Measurements from ENCODE around the gene ODF2. TPM values are rescaled to one million over a fixed set of nuclear protein-coding genes. Genes with fewer than 3 reads are reported as not detected.

ODF2 gene
- total and polyA plus RNA-seq, 2 of the 13 experiments (the other 11 are each of a cell fraction or from before 2014, with no cell fraction given), result 9.8 to 31.3 TPM

DNA sequence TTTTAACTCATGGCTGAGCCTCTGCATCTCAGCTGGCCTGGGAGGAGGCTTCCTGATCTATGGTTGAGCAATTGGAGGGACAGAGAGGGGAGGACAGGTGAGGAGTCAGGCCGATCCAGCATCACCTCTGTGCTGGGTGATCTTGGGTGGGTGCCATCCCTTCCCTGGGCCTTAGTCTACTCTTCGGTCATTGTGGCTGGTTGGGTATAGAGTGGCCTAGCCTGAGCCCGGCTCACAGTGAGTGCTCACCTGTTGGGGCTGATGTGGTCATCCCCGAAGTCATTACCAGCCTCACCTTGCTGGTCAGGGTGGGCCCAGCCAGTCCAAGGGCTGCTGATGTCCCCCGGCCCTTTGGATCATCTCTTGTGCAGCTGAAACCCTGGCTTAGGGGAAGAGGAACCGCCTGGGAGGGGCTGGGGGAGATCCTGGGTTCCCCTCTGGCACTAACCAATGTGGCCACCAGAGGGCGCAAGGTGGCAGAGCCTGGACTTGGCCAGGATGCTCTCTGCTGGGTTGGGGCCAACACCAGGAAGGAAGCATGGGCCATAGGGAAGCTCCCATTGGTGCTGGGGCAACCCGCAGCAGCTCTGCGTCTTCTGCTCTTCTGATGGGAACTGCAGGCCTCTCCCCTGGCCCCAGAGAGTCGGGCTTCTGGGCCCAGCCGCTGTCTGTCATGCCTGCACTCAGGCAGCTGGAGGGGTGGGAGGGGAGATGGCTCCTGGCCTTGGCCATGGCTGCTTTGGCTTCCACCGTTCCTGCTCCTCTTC is 17.3 kb upstream of the ODF2 start (continued):
- TF ChIP-seq, protein P1, sequence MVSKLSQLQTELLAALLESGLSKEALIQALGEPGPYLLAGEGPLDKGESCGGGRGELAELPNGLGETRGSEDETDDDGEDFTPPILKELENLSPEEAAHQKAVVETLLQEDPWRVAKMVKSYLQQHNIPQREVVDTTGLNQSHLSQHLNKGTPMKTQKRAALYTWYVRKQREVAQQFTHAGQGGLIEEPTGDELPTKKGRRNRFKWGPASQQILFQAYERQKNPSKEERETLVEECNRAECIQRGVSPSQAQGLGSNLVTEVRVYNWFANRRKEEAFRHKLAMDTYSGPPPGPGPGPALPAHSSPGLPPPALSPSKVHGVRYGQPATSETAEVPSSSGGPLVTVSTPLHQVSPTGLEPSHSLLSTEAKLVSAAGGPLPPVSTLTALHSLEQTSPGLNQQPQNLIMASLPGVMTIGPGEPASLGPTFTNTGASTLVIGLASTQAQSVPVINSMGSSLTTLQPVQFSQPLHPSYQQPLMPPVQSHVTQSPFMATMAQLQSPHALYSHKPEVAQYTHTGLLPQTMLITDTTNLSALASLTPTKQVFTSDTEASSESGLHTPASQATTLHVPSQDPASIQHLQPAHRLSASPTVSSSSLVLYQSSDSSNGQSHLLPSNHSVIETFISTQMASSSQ (IDR thresholded peaks at IDR 0.05; ENCODE audit: low read depth), result no peak
- TF ChIP-seq, protein P1 (CRISPR knock-in tag; IDR thresholded peaks at IDR 0.05; ENCODE audit: borderline replicate concordance), result no peak
- no peak for TF ChIP-seq ZNF616 (CRISPR knock-in tag; IDR thresholded peaks at IDR 0.05; ENCODE audit: low read depth)
- no peak for TF ChIP-seq ZC3H13 (CRISPR knock-in tag; IDR thresholded peaks at IDR 0.05)
- TF ChIP-seq SNRNP70 (IDR thresholded peaks at IDR 0.05; ENCODE audit: low read depth, low read length), result no peak
- no peak for TF ChIP-seq SMAD9 (CRISPR knock-in tag; IDR thresholded peaks at IDR 0.05)
- no peak for TF ChIP-seq MEIS1 (CRISPR knock-in tag; IDR thresholded peaks at IDR 0.05; ENCODE audit: borderline replicate concordance)
- no peak for TF ChIP-seq ZNF138 (CRISPR knock-in tag; IDR thresholded peaks at IDR 0.05; ENCODE audit: low read depth)
- TF ChIP-seq STAT5B (CRISPR knock-in tag; IDR thresholded peaks at IDR 0.05), result no peak
- TF ChIP-seq HDAC2 (CRISPR knock-in tag; IDR thresholded peaks at IDR 0.05), result peak; percentile 15; the same call in 1 of the 2 replicates
- TF ChIP-seq ZNF780A (CRISPR knock-in tag; IDR thresholded peaks at IDR 0.05), result no peak
- TF ChIP-seq DR1 (CRISPR knock-in tag; IDR thresholded peaks at IDR 0.05), result no peak
- TF ChIP-seq, protein P2, sequence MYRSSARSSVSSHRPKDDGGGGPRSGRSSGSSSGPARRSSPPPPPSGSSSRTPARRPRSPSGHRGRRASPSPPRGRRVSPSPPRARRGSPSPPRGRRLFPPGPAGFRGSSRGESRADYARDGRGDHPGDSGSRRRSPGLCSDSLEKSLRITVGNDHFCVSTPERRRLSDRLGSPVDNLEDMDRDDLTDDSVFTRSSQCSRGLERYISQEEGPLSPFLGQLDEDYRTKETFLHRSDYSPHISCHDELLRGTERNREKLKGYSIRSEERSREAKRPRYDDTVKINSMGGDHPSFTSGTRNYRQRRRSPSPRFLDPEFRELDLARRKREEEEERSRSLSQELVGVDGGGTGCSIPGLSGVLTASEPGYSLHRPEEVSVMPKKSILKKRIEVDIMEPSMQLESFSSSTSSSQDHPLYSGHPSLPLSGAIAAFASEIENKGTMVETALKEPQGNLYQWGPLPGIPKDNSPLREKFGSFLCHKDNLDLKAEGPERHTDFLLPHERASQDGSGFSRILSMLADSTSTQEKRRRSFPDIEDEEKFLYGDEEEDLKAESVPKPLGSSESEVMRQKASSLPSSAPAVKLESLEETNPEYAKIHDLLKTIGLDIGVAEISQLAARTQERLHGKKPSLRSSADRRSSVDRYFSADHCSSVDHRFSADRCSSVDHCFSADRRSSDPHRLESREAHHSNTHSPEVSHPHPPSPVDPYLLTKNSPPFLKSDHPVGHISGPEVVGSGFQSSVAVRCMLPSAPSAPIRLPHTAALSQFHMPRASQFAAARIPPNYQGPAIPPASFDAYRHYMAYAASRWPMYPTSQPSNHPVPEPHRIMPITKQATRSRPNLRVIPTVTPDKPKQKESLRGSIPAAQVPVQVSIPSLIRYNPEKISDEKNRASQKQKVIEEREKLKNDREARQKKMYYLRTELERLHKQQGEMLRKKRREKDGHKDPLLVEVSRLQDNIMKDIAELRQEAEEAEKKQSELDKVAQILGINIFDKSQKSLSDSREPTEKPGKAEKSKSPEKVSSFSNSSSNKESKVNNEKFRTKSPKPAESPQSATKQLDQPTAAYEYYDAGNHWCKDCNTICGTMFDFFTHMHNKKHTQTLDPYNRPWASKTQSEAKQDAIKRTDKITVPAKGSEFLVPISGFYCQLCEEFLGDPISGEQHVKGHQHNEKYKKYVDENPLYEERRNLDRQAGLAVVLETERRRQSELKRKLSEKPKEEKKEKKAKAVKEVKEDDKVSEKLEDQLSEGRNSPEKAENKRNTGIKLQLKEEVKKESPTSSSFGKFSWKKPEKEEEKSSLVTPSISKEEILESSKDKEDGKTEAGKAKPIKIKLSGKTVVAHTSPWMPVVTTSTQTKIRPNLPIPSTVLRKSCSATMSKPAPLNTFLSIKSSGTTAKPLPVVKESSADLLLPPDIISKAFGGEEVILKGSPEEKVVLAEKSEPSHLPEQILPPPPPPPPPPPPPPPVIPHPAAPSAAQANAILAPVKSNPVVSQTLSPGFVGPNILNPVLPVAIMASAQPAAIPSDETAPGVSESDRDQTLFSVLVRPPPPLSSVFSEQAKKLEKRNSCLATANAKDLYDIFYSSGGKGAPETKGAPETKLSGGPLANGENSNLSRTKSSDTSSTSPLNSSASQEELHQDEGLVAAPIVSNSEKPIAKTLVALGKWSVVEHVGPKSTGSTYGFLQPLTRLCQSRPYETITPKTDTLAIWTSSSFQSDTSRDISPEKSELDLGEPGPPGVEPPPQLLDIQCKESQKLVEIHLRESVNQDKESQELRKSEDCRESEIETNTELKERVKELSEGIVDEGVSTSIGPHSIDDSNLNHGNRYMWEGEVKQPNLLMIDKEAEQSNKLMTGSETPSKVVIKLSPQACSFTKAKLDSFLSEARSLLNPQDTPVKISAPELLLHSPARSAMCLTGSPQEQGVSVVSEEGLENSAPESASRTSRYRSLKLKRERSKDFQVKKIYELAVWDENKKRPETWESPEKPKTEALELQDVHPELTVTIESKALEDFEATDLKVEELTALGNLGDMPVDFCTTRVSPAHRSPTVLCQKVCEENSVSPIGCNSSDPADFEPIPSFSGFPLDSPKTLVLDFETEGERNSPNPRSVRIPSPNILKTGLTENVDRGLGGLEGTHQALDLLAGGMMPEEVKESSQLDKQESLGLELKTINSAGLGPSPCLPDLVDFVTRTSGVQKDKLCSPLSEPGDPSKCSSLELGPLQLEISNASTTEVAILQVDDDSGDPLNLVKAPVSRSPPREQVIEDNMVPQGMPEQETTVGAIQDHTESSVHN (CRISPR knock-in tag; IDR thresholded peaks at IDR 0.05), result 0 out of 2 replicates have a peak, but pooled peaks have one; percentile 35
- no peak for TF ChIP-seq NR2F2 (IDR thresholded peaks at IDR 0.05; ENCODE audit: borderline replicate concordance, low read depth)

Data from HepG2 (cell line).